IMR-90 (cell line): ENCODE measurements around the gene BTRC. TPM values are rescaled to one million over a fixed set of nuclear protein-coding genes. Genes with fewer than 3 reads are reported as not detected.

Experiments used
- ATAC-seq: fragments of 200-7000 bp; cut with Tn5 transposase; 2 replicates; pipeline ENCODE4 v1.9.1; 2020; ENCODE audit warnings: low read depth, mild to moderate bottlenecking, moderate library complexity
- BruUV-seq: library from RNA; stranded (reverse); fragments of 400-500 nt; replicated peaks from 2 replicates; lab custom pipeline; 2021; lab: Mats Ljungman, UMichigan
- CTCF ChIA-PET: fragments of 300-600 bp; formaldehyde crosslinking; extraction: SDS; loops from one replicate; lab custom pipeline; 2021; ENCODE audit warnings: antibody characterized with exemption; lab: Yijun Ruan, JAX
- POLR2A ChIA-PET: fragments of 300-600 bp; sonication (Branson Sonifier 250); formaldehyde crosslinking; loops from one replicate; lab custom pipeline; 2022; ENCODE audit warnings: antibody characterized with exemption; ENCODE audit not compliant: unreplicated experiment; lab: Charles Lee
- DNase-seq: peaks from one replicate; pipeline ENCODE4 v3.0.0; 2013
- H2AFZ ChIP-seq: replicated peaks from 2 replicates; pipeline ENCODE3; 2013; ENCODE audit warnings: low read length, mild to moderate bottlenecking; ENCODE audit not compliant: poor library complexity
- H2AK5ac ChIP-seq: 2 replicates; pipeline ENCODE4 v1.6.1; 2013; ENCODE audit warnings: low read depth, low read length, inconsistent platforms
- H2AK9ac ChIP-seq: replicated peaks from 2 replicates; pipeline ENCODE3; 2013; ENCODE audit warnings: mild to moderate bottlenecking, low read depth, low read length, moderate library complexity; ENCODE audit not compliant: poor library complexity
- H2BK120ac ChIP-seq: 2 replicates; pipeline ENCODE4 v1.6.1; 2013; ENCODE audit warnings: low read depth, low read length, inconsistent platforms
- H2BK15ac ChIP-seq: 3 replicates; pipeline ENCODE4 v1.6.1; 2013; ENCODE audit warnings: low read depth, low read length, inconsistent platforms
- H2BK20ac ChIP-seq: 2 replicates; pipeline ENCODE4 v1.6.1; 2013; ENCODE audit warnings: low read depth, mild to moderate bottlenecking, inconsistent platforms, low read length, moderate library complexity
- H2BK5ac ChIP-seq: 2 replicates; pipeline ENCODE4 v1.6.1; 2013; ENCODE audit warnings: mild to moderate bottlenecking, low read depth, low read length, inconsistent platforms; ENCODE audit not compliant: poor library complexity, severe bottlenecking
- H3K14ac ChIP-seq: replicated peaks from 2 replicates; pipeline ENCODE4 v1.6.1; 2013; ENCODE audit warnings: low read depth, low read length, inconsistent platforms
- H3K18ac ChIP-seq: 2 replicates; pipeline ENCODE4 v1.6.1; 2013; ENCODE audit warnings: low read depth, low read length, control low read depth
- H3K23ac ChIP-seq: 2 replicates; pipeline ENCODE4 v1.6.1; 2013; ENCODE audit warnings: low read depth, low read length, inconsistent platforms
- H3K27ac ChIP-seq: 2 replicates; pipeline ENCODE4 v1.5.1; 2013; ENCODE audit warnings: mild to moderate bottlenecking, control low read depth, low read length; ENCODE audit not compliant: insufficient read depth
- H3K27me3 ChIP-seq: 2 replicates; pipeline ENCODE4 v1.6.1; 2013; ENCODE audit warnings: low read length; ENCODE audit not compliant: control insufficient read depth, insufficient read depth
- H3K36me3 ChIP-seq: 2 replicates; pipeline ENCODE4 v1.6.1; 2013; ENCODE audit warnings: low read length, mixed read lengths; ENCODE audit not compliant: control insufficient read depth, insufficient read depth
- H3K4ac ChIP-seq: 2 replicates; pipeline ENCODE4 v1.6.1; 2013; ENCODE audit warnings: low read depth, low read length, inconsistent platforms
- H3K4me1 ChIP-seq: 2 replicates; pipeline ENCODE4 v1.6.1; 2013; ENCODE audit warnings: low read length, mixed read lengths; ENCODE audit not compliant: control insufficient read depth, insufficient read depth
- H3K4me2 ChIP-seq: 2 replicates; pipeline ENCODE4 v1.6.1; 2013; ENCODE audit warnings: low read depth, mild to moderate bottlenecking, control low read depth, low read length, moderate library complexity
- H3K4me3 ChIP-seq: 2 replicates; pipeline ENCODE4 v1.5.1; 2013; ENCODE audit warnings: low read depth, mild to moderate bottlenecking, control low read depth, low read length, moderate library complexity; ENCODE audit not compliant: insufficient read depth
- H3K56ac ChIP-seq: 2 replicates; pipeline ENCODE4 v1.6.1; 2013; ENCODE audit warnings: low read length, inconsistent platforms; ENCODE audit not compliant: insufficient read depth; ENCODE audit errors: extremely low read depth
- H3K79me1 ChIP-seq, 2 experiments: 2 replicates each; pipeline ENCODE4 v1.6.1; 2013; ENCODE audit warnings: low read length in 2 of 2, inconsistent platforms in 1 of 2, low read depth in 1 of 2
- H3K9ac ChIP-seq: 2 replicates; pipeline ENCODE4 v1.6.1; 2013; ENCODE audit warnings: low read depth, low read length, control low read depth
- H3K9me1 ChIP-seq: 2 replicates; pipeline ENCODE4 v1.6.1; 2013; ENCODE audit warnings: low read length, inconsistent platforms; ENCODE audit not compliant: insufficient read depth
- H3K9me3 ChIP-seq: 2 replicates; pipeline ENCODE4 v1.6.1; 2013; ENCODE audit warnings: low read length; ENCODE audit not compliant: control insufficient read depth, insufficient read depth
- H4K20me1 ChIP-seq: 2 replicates; pipeline ENCODE4 v1.6.1; 2013; ENCODE audit warnings: low read length, inconsistent platforms; ENCODE audit not compliant: insufficient read depth
- H4K5ac ChIP-seq: 2 replicates; pipeline ENCODE4 v1.6.1; 2013; ENCODE audit warnings: mild to moderate bottlenecking, low read depth, low read length, control low read depth
- H4K8ac ChIP-seq, 2 experiments: 2 replicates each; pipeline ENCODE4 v1.6.1; 2013; ENCODE audit warnings: low read depth in 2 of 2, low read length in 2 of 2, control low read depth in 1 of 2, inconsistent platforms in 1 of 2
- H4K91ac ChIP-seq: 2 replicates; pipeline ENCODE4 v1.6.1; 2013; ENCODE audit warnings: low read depth, low read length, inconsistent platforms; ENCODE audit not compliant: insufficient read depth
- BHLHE40 ChIP-seq: fragments of 150-350 bp; IDR thresholded peaks from 2 replicates; pipeline ENCODE4 v1.6.1; 2016; ENCODE audit warnings: mild to moderate bottlenecking, low read depth, low read length
- CEBPB ChIP-seq: IDR thresholded peaks from 2 replicates; pipeline ENCODE4 v1.6.1; 2012; ENCODE audit warnings: low read depth, low read length, improper control_type of control experiment
- CHD1 ChIP-seq: IDR thresholded peaks from 2 replicates; pipeline ENCODE4 v1.6.1; 2012; ENCODE audit warnings: low read depth, low read length, improper control_type of control experiment
- FOS ChIP-seq: fragments of 150-350 bp; IDR thresholded peaks from 2 replicates; pipeline ENCODE4 v1.6.1; 2016; ENCODE audit warnings: low read depth, low read length
- MAFK ChIP-seq: IDR thresholded peaks from 2 replicates; pipeline ENCODE4 v1.6.1; 2012; ENCODE audit warnings: low read depth, low read length, improper control_type of control experiment
- MAZ ChIP-seq: IDR thresholded peaks from 2 replicates; pipeline ENCODE4 v1.6.1; 2012; ENCODE audit warnings: low read depth, mild to moderate bottlenecking, low read length, improper control_type of control experiment, moderate library complexity, borderline replicate concordance
- MXI1 ChIP-seq: IDR thresholded peaks from 2 replicates; pipeline ENCODE4 v1.6.1; 2012; ENCODE audit warnings: low read depth, mild to moderate bottlenecking, low read length, moderate library complexity, borderline replicate concordance
- NFE2L2 ChIP-seq: fragments of 150-350 bp; IDR thresholded peaks from 2 replicates; pipeline ENCODE4 v1.6.1; 2016; ENCODE audit warnings: low read depth, mild to moderate bottlenecking, low read length
- POLR2A ChIP-seq: IDR thresholded peaks from 2 replicates; pipeline ENCODE4 v1.6.1; 2012; ENCODE audit warnings: mild to moderate bottlenecking, low read depth, low read length
- RAD21 ChIP-seq: IDR thresholded peaks from 2 replicates; pipeline ENCODE4 v1.6.1; 2012; ENCODE audit warnings: low read length, improper control_type of control experiment
- RCOR1 ChIP-seq: IDR thresholded peaks from 2 replicates; pipeline ENCODE4 v1.6.1; 2012; ENCODE audit warnings: mild to moderate bottlenecking, low read length, improper control_type of control experiment; ENCODE audit not compliant: insufficient replicate concordance
- RFX5 ChIP-seq: IDR thresholded peaks from 2 replicates; pipeline ENCODE4 v1.8.0; 2012; ENCODE audit warnings: low read depth, mild to moderate bottlenecking, low read length, moderate library complexity
- SMC3 ChIP-seq: fragments of 150-350 bp; IDR thresholded peaks from 2 replicates; pipeline ENCODE4 v1.6.1; 2016; ENCODE audit warnings: low read depth, mild to moderate bottlenecking, antibody characterized with exemption, low read length, moderate library complexity
- WGBS, 2 experiments: methylation state at CpG; one replicate each; pipeline versions ENCODE4 v1.1.5 to v1.1.7; 2013; ENCODE audit warnings: missing lambda C conversion rate in 2 of 2; ENCODE audit not compliant: insufficient read length in 1 of 2; ENCODE audit errors: extremely low coverage in 2 of 2; 5-methylcytosine and 5-hydroxymethylcytosine counted together
- dilution Hi-C: fragments of 300-500 bp; cut with HindIII; formaldehyde crosslinking; loops from one replicate; pipeline ENCODE4 v1.14.3; 2018; ENCODE audit warnings: low sequenced_read_pairs; ENCODE audit not compliant: unreplicated experiment
- in situ Hi-C: fragments of 300-500 bp; cut with MboI; formaldehyde crosslinking; loops from 3 replicates; pipeline ENCODE4 v1.14.3; 2019; ENCODE audit warnings: low sequenced_read_pairs, inconsistent platforms, mixed read lengths
- intact Hi-C: fragments of 100-400 bp; cut with micrococcal nuclease; formaldehyde crosslinking; loops from 2 replicates; pipeline ENCODE4 v1.10.0; 2022
- polyA plus RNA-seq, 3 experiments: library from polyadenylated mRNA; depleted of rRNA; stranded (reverse); fragments of >200 nt; gene quantifications; 2 replicates each; pipeline ENCODE4 v1.2.3, GENCODE V29; 2012; ENCODE audit warnings: low replicate concordance in 1 of 3
- total RNA-seq: library from RNA; depleted of rRNA; stranded (reverse); fragments of >200 nt; gene quantifications from 2 replicates; pipeline ENCODE4 v1.2.3, GENCODE V29; 2012
- TF ChIP-seq, protein P1 (sequence below): conservative IDR thresholded peaks from 2 replicates; pipeline ENCODE4 v1.5.1; 2012; ENCODE audit warnings: mild to moderate bottlenecking, low read depth, low read length, improper control_type of control experiment
- TF ChIP-seq, protein P2 (sequence below): fragments of 150-350 bp; IDR thresholded peaks from 2 replicates; pipeline ENCODE4 v1.6.1; 2017; ENCODE audit warnings: mild to moderate bottlenecking, antibody characterized with exemption, low read length, low read depth
- TF ChIP-seq, protein P3 (sequence below): fragments of 150-350 bp; IDR thresholded peaks from 2 replicates; pipeline ENCODE4 v1.6.1; 2016; ENCODE audit warnings: low read depth, mild to moderate bottlenecking, low read length, moderate library complexity, borderline replicate concordance

Gene BTRC
- total and polyA plus RNA-seq, 2 of the 4 experiments (the other 2 are of a cell fraction): 7.7 to 8.4 TPM

DNA sequence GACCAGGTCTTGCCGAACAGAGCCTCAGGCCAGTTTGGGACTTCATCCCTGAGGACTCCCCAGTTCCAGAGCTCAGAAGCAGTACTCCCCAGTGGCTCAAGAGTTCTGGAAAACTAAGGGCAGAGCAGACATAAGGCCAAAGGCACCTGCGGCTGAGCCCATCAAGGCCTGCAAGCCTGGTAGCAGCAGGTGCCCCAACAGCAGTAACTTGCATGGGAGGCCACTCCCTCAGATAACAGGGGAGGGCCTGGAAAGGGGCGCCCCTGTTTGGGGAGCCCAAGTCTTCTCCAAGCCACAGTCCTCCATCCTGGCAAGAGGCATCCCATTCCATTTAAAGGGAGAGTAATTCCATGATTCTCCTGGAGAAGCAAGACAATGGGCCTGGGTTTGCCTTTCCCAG, 221.1 kb downstream of the BTRC start:
- ChIA-PET CTCF (no interaction called here), POLR2A (no interaction called here)

More for the DNA sequence above, 221.1 kb downstream of the BTRC start:
- H2AK9ac ChIP-seq: no peak overlapping the region
- H2BK5ac ChIP-seq: no peak overlapping the region
- intact Hi-C loops (no loop called here), dilution Hi-C loops (no loop called here), in situ Hi-C loops (no loop called here)
- H3K27me3 ChIP-seq: no peaks in the 10 kb centered on the region
- no peak overlapping the region for H3K23ac ChIP-seq
- no CpG with 5 or more reads among the region's 3 CpGs for WGBS, 2 experiments
- no peak overlapping the region for H3K18ac ChIP-seq
- no peak overlapping the region for H2AFZ ChIP-seq
- H3K56ac ChIP-seq: no peak overlapping the region
- H2BK20ac ChIP-seq: no peak overlapping the region
- no peaks in the 10 kb centered on the region for H4K20me1 ChIP-seq
- no peak overlapping the region for H3K9ac ChIP-seq
- no TSS peak for BruUV-seq
- peaks cover 17% of the 10 kb centered on the region; the same call in 1 of the 2 replicates for H3K36me3 ChIP-seq
- no peak overlapping the region for H2BK15ac ChIP-seq
- H3K9me3 ChIP-seq: peaks cover 7% of the 10 kb centered on the region
- no peak for DNase-seq
- no peak overlapping the region for H3K27ac ChIP-seq
- H4K5ac ChIP-seq: no peak overlapping the region
- peaks cover 3% of the 10 kb centered on the region for H3K4me1 ChIP-seq
- H4K8ac ChIP-seq: no peak overlapping the region
- no peak overlapping the region for H4K91ac ChIP-seq
- H3K4ac ChIP-seq: no peak overlapping the region
- no peak overlapping the region for H3K4me2 ChIP-seq
- peaks cover 3% of the 10 kb centered on the region; the same call in 1 of the 2 replicates for H3K9me1 ChIP-seq
- H2AK5ac ChIP-seq: no peak overlapping the region
- TF ChIP-seq, protein P1, sequence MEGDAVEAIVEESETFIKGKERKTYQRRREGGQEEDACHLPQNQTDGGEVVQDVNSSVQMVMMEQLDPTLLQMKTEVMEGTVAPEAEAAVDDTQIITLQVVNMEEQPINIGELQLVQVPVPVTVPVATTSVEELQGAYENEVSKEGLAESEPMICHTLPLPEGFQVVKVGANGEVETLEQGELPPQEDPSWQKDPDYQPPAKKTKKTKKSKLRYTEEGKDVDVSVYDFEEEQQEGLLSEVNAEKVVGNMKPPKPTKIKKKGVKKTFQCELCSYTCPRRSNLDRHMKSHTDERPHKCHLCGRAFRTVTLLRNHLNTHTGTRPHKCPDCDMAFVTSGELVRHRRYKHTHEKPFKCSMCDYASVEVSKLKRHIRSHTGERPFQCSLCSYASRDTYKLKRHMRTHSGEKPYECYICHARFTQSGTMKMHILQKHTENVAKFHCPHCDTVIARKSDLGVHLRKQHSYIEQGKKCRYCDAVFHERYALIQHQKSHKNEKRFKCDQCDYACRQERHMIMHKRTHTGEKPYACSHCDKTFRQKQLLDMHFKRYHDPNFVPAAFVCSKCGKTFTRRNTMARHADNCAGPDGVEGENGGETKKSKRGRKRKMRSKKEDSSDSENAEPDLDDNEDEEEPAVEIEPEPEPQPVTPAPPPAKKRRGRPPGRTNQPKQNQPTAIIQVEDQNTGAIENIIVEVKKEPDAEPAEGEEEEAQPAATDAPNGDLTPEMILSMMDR: no peak
- TF ChIP-seq, protein P2, sequence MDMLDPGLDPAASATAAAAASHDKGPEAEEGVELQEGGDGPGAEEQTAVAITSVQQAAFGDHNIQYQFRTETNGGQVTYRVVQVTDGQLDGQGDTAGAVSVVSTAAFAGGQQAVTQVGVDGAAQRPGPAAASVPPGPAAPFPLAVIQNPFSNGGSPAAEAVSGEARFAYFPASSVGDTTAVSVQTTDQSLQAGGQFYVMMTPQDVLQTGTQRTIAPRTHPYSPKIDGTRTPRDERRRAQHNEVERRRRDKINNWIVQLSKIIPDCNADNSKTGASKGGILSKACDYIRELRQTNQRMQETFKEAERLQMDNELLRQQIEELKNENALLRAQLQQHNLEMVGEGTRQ: no peak
- TF ChIP-seq RCOR1: no peak
- no peak for TF ChIP-seq MXI1
- no peak for TF ChIP-seq CHD1
- no peak for TF ChIP-seq RFX5
- no peak for TF ChIP-seq BHLHE40
- no peak for TF ChIP-seq CEBPB
- no peak for TF ChIP-seq POLR2A
- TF ChIP-seq NFE2L2: no peak
- TF ChIP-seq FOS: no peak
- no peak for TF ChIP-seq MAFK
- TF ChIP-seq, protein P3, sequence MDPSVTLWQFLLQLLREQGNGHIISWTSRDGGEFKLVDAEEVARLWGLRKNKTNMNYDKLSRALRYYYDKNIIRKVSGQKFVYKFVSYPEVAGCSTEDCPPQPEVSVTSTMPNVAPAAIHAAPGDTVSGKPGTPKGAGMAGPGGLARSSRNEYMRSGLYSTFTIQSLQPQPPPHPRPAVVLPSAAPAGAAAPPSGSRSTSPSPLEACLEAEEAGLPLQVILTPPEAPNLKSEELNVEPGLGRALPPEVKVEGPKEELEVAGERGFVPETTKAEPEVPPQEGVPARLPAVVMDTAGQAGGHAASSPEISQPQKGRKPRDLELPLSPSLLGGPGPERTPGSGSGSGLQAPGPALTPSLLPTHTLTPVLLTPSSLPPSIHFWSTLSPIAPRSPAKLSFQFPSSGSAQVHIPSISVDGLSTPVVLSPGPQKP: no peak
- TF ChIP-seq MAZ: no peak
- no peak for TF ChIP-seq SMC3
- TF ChIP-seq RAD21: no peak
- no peak for ATAC-seq
- no peak overlapping the region for H3K14ac ChIP-seq
- no peaks in the 10 kb centered on the region for H3K79me1 ChIP-seq
- H3K4me3 ChIP-seq: no peak overlapping the region
- no peak overlapping the region for H2BK120ac ChIP-seq
